Measurements from ENCODE around the gene TDRD6. TPM values are rescaled to one million over a fixed set of nuclear protein-coding genes. Genes with fewer than 3 reads are reported as not detected.
A peak's percentile ranks its signal among the peaks of the same experiment; 100 is the strongest.
"Not testable (repeated sequence)": the region's sequence is repeated elsewhere in the genome, so short reads cannot be mapped to it uniquely, and the experiment has no call there.

TDRD6 gene
- total RNA-seq, 4 donors from 2014 or later: under 0.01 to 1.5 (median 0.75) TPM

DNA sequence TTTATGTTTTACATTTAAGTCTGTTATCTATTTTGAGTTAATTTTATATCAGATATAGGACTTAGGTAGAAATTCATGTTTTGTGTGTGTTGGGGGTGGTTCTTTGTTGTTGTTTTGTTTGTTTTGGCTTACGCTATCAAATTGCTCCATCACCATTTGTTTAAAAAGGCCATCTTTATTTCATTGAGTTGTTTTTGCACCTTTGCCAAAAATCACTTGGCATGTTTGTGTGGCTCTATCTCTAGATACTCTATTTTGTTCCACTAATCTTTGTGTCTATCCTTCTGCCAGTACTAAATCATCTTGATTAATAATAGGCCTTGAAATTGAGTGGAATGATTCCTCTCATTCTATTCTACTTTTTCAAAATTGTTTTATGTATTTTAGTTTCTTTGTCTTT is 42.4 kb upstream of the TDRD6 start:
- no peak for DNase-seq
- no peaks in the 10 kb centered on the region for H3K4me1 ChIP-seq
- no peak overlapping the region for H3K4me3 ChIP-seq
- TF ChIP-seq, protein P1, sequence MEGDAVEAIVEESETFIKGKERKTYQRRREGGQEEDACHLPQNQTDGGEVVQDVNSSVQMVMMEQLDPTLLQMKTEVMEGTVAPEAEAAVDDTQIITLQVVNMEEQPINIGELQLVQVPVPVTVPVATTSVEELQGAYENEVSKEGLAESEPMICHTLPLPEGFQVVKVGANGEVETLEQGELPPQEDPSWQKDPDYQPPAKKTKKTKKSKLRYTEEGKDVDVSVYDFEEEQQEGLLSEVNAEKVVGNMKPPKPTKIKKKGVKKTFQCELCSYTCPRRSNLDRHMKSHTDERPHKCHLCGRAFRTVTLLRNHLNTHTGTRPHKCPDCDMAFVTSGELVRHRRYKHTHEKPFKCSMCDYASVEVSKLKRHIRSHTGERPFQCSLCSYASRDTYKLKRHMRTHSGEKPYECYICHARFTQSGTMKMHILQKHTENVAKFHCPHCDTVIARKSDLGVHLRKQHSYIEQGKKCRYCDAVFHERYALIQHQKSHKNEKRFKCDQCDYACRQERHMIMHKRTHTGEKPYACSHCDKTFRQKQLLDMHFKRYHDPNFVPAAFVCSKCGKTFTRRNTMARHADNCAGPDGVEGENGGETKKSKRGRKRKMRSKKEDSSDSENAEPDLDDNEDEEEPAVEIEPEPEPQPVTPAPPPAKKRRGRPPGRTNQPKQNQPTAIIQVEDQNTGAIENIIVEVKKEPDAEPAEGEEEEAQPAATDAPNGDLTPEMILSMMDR (IDR thresholded peaks at IDR 0.05): no peak
- no peak for TF ChIP-seq POLR2A (IDR thresholded peaks at IDR 0.05)
- intact Hi-C loops (cut with DNase I; ENCODE audit: low total_unique reads): no loop called here
- H3K36me3 ChIP-seq: no peaks in the 10 kb centered on the region
- H3K27ac ChIP-seq: no peak overlapping the region
- no peaks in the 10 kb centered on the region for H3K27me3 ChIP-seq
- H3K9me3 ChIP-seq: no peaks in the 10 kb centered on the region

GRCh38 chr6:46648108-46648507 is 39.6 kb upstream of the TDRD6 start:
- DNase-seq; H3K4me3 ChIP-seq; intact Hi-C loops (cut with DNase I; ENCODE audit: low total_unique reads); H3K27ac ChIP-seq; H3K27me3 ChIP-seq; H3K9me3 ChIP-seq; H3K4me1 ChIP-seq; H3K36me3 ChIP-seq: not testable (repeated sequence)

DNA sequence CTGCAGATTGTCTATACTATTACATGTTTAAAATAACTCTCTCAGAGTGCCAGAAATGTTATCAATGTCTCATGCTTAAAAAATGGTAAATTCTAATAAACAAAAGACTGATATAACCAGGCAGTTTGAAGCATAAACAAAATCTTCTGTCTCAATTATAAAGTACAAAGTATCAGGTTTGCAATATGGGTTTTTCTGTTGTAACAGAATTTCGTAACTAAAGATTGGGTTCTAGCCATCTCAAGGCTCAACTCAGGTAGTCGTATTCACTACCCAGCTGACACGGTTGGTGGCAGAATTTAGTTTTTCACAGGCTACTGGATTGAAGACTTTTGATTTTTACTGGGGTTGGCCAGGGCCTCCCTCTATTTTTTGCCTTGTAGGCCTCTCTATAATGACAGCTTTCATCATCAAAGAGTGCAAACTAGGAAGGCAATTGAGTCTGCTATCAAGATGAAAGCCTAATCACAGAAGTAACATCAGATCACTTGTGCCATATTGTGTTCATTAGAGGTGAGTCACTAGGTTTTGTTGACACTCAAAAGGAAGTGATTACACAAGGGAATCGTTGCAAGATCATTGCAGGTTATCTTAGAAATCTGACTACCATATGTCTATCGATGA is 38.7 kb upstream of the TDRD6 start:
- DNase-seq: no peak
- TF ChIP-seq POLR2A (IDR thresholded peaks at IDR 0.05): no peak
- TF ChIP-seq, protein P1 (IDR thresholded peaks at IDR 0.05): no peak

DNA sequence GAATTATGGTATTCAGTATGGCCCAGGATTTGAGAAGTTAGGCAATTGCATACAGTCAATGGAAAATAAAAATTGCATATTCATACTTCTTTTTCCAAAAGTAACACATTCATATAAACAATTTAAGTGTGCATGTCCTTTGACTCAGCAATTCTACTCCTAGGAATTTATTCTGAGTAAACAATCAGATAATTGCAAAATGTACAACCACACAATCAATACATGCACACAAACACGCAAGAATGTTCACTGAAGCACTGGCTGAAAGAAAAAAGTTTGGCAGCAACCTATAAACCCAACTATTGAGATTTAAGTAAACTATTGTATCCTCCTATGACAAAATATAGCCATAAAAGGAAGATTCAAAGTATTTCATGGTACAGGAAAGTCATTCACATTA is 36.7 kb upstream of the TDRD6 start:
- no peaks in the 10 kb centered on the region for H3K36me3 ChIP-seq
- peak overlapping the region in 1 of 2 donors; percentile 71 for H3K4me3 ChIP-seq
- intact Hi-C loops (cut with DNase I; ENCODE audit: low total_unique reads): no loop called here
- no peak for DNase-seq
- no peaks in the 10 kb centered on the region for H3K4me1 ChIP-seq
- H3K27ac ChIP-seq: no peak overlapping the region
- no peaks in the 10 kb centered on the region for H3K27me3 ChIP-seq
- TF ChIP-seq, protein P1 (IDR thresholded peaks at IDR 0.05): no peak
- no peak for TF ChIP-seq POLR2A (IDR thresholded peaks at IDR 0.05)
- H3K9me3 ChIP-seq: no peaks in the 10 kb centered on the region

More for the DNA sequence above, 38.7 kb upstream of the TDRD6 start:
- no peaks in the 10 kb centered on the region for H3K4me1 ChIP-seq
- H3K4me3 ChIP-seq: no peak overlapping the region
- no peak overlapping the region for H3K27ac ChIP-seq
- intact Hi-C loops (cut with DNase I; ENCODE audit: low total_unique reads): no loop called here
- no peaks in the 10 kb centered on the region for H3K27me3 ChIP-seq
- H3K9me3 ChIP-seq: no peaks in the 10 kb centered on the region
- H3K36me3 ChIP-seq: no peaks in the 10 kb centered on the region

DNA sequence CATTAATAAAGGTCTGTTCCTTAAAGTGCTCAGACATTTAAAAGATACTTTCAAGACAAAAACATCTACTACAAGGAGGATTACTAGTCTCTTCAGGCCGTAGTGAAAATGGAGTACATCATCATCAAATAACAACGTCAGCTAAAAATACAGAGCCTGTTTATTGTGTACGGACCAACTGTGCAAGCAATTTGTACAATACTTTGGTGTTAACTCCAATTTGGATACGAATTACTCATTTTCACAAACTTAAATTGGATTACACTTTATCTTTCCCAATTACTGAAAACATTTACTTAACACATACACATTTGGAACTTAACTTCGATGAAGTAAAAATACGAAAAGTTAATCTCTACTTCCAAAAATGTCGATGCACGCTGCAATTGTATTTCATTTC is 35.9 kb upstream of the TDRD6 start:
- H3K4me3 ChIP-seq: peak overlapping the region; percentile 71 to 92
- H3K4me1 ChIP-seq: no peaks in the 10 kb centered on the region
- no peaks in the 10 kb centered on the region for H3K9me3 ChIP-seq
- no peak for TF ChIP-seq POLR2A (IDR thresholded peaks at IDR 0.05)
- TF ChIP-seq, protein P1 (IDR thresholded peaks at IDR 0.05): no peak
- H3K27ac ChIP-seq: peak overlapping the region in 1 of 2 donors; percentile 93
- H3K36me3 ChIP-seq: no peaks in the 10 kb centered on the region
- no peak for DNase-seq
- intact Hi-C loops (cut with DNase I; ENCODE audit: low total_unique reads): no loop called here
- H3K27me3 ChIP-seq: no peaks in the 10 kb centered on the region

- no peaks in the 10 kb centered on the region for H3K36me3 ChIP-seq
- no peaks in the 10 kb centered on the region for H3K27me3 ChIP-seq
- TF ChIP-seq POLR2A (IDR thresholded peaks at IDR 0.05): no peak
- TF ChIP-seq, protein P1 (IDR thresholded peaks at IDR 0.05): no peak
- H3K27ac ChIP-seq: peak overlapping the region; percentile 87 to 93
- no peaks in the 10 kb centered on the region for H3K9me3 ChIP-seq
- peak overlapping the region; percentile 71 to 92 for H3K4me3 ChIP-seq
- no peak for DNase-seq
- no peaks in the 10 kb centered on the region for H3K4me1 ChIP-seq
- intact Hi-C loops (cut with DNase I; ENCODE audit: low total_unique reads): no loop called here
Observed at GRCh38 chr6:46652232-46652602, 35.5 kb upstream of the TDRD6 start.

Measured in uterus (tissue), 4 donors.